Stomach (tissue), 4 donors: ENCODE results near the gene STK11.

Experiments
- CTCF ChIP-seq, 7 experiments: fragments of 450-650 bp in 4 of 7; fragments of 200-600 bp in 3 of 7; sonication (generic) in 3 of 7; IDR thresholded peaks; one replicate each; pipeline ENCODE4 v1.5.1; 2016 to 2019; ENCODE audit warnings: antibody characterized with exemption in 7 of 7, control low read depth in 2 of 7, mild to moderate bottlenecking in 1 of 7
- POLR2A ChIP-seq, 4 donors: fragments of 450-650 bp; IDR thresholded peaks; one replicate each; pipeline ENCODE4 v1.6.1; 2016; ENCODE audit warnings: antibody characterized with exemption in 4 of 4, control low read depth in 2 of 4, mild to moderate bottlenecking in 1 of 4, moderate library complexity in 1 of 4

DNA sequence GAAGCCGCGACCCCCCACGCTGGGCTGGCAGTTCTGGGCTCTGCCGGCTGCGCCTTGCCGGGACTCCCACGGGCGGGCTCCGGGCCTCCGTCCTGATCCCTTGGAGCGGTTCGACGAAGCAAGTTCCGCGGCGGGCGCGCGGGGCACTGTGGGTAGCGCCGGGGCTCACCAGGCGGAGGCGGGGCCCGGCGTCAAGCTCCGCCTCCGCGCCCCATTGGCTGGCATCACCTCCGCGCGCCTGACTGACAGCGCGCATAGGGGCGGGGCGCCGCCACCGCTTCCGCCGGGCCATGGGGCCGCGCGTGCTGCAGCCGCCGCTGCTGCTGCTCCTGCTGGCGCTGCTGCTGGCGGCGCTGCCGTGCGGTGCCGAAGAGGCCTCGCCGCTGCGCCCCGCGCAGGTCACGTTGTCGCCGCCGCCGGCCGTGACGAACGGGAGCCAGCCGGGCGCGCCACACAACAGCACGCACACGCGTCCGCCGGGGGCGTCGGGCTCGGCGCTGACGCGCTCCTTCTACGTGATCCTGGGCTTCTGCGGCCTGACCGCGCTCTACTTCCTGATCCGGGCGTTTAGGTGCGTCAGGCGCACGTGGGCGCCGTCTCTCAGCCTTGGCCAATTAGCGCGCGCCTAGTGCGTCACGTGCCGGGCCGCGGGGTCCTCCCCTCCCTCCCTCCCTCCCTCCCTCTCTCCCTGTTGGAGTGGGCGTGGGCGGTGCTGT lies 69.8 kb downstream of the STK11 start, which contains the start of gene FAM174C:
- TF ChIP-seq POLR2A (IDR thresholded peaks at IDR 0.05) (no peak), CTCF (IDR thresholded peaks at IDR 0.05) (no peak)
